Lower leg skin (tissue), 4 donors: ENCODE data around the gene CCDC85C. TPM values are rescaled to one million over a fixed set of nuclear protein-coding genes. Genes with fewer than 3 reads are reported as not detected.

ENCODE experiments used
- DNase-seq, 2 donors: peaks; one replicate each; pipeline ENCODE4 v3.0.0-alpha.2; 2019; ENCODE audit warnings: low spot score in 2 of 2
- H3K4me3 ChIP-seq: fragments of 200-600 bp; sonication (generic); 2 replicates; pipeline ENCODE4 v1.5.1; 2017; ENCODE audit warnings: mild to moderate bottlenecking, low read depth; ENCODE audit not compliant: poor library complexity, severe bottlenecking
- CTCF ChIP-seq, 3 donors: fragments of 450-650 bp; IDR thresholded peaks; one replicate each; pipeline ENCODE4 v1.5.1; 2016; ENCODE audit warnings: antibody characterized with exemption in 3 of 3, mild to moderate bottlenecking in 3 of 3, moderate library complexity in 2 of 3
- POLR2A ChIP-seq, 2 donors: fragments of 450-650 bp; IDR thresholded peaks; one replicate each; pipeline ENCODE4 v1.6.1; 2016 to 2017; ENCODE audit warnings: antibody characterized with exemption in 2 of 2, mild to moderate bottlenecking in 1 of 2, moderate library complexity in 1 of 2
- WGBS, 2 donors: methylation state at CpG; one replicate each; pipeline ENCODE4 v1.1.5; 2018; 5-methylcytosine and 5-hydroxymethylcytosine counted together
- intact Hi-C: fragments of 100-400 bp; cut with DNase I; formaldehyde crosslinking; loops from one replicate; pipeline ENCODE4 v1.15.0; 2023; ENCODE audit warnings: low total_unique reads
- total RNA-seq, 4 donors: library from RNA; depleted of rRNA; stranded (reverse); fragments of >200 nt; gene quantifications; one replicate each; pipeline ENCODE4 v1.1.0, GENCODE V29; 2016

CCDC85C gene
- total RNA-seq, 4 donors from 2014 or later, result 17.2 to 47.7 (median 33.3) TPM

DNA sequence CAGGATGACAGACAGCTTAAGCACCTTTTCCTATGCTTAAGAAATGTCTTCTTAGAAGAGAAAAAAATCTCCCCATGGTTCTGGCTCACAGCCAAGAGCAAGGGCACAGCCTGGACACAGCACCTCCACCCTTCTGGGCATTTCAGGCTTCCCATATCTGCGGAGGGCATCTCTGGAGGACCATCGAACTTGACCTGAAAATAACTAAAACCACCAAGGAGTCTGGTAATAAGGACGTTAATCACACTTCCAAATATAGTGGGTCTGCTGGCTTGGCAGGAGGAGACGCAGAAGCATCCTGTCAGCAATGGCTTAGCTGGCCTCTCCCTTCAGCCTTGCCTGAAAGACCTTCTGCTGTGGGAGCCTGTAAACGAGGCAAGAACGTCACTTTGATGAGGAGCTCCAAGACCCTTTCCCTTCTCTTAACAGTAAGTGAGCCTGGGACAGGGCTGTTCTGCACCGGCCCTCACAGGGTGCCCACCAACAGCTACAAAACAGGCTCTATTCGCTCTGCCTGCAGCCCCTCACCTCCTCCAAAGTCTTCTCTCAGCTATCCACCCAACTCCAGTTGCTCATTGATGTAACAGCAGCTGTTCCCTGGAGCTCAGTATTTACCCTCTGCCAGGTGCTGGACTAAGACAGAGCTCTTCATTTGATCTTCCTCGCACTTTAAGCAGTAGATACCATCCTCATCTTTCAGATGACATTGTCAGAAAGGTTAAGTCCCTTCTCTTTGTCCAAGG, 136.5 kb downstream of the CCDC85C start:
- no peak for TF ChIP-seq CTCF (IDR thresholded peaks at IDR 0.05)
- TF ChIP-seq POLR2A (IDR thresholded peaks at IDR 0.05), result no peak
- no peak for DNase-seq
- WGBS, 2 donors, result 74 to 77% methylated on average over 9 of the region's 9 CpGs
- intact Hi-C loops, result no loop called here
- H3K4me3 ChIP-seq, result no peak overlapping the region

GRCh38 chr14:99466758-99467157, 137.2 kb downstream of the CCDC85C start:
- TF ChIP-seq CTCF (IDR thresholded peaks at IDR 0.05) (no peak), POLR2A (IDR thresholded peaks at IDR 0.05) (no peak)
- DNase-seq, result no peak
- intact Hi-C loops, result no loop called here
- WGBS, 2 donors, result 79 to 86% methylated on average over 3 of the region's 3 CpGs
- no peak overlapping the region for H3K4me3 ChIP-seq

- 91 to 96% methylated on average over 9 of the region's 9 CpGs for WGBS, 2 donors
- intact Hi-C loops, result no loop called here
- no peak for TF ChIP-seq POLR2A (IDR thresholded peaks at IDR 0.05)
- no peak for DNase-seq
- no peak overlapping the region for H3K4me3 ChIP-seq
These were observed 138.7 kb downstream of the CCDC85C start for GRCh38 chr14:99465288-99465687.

DNA sequence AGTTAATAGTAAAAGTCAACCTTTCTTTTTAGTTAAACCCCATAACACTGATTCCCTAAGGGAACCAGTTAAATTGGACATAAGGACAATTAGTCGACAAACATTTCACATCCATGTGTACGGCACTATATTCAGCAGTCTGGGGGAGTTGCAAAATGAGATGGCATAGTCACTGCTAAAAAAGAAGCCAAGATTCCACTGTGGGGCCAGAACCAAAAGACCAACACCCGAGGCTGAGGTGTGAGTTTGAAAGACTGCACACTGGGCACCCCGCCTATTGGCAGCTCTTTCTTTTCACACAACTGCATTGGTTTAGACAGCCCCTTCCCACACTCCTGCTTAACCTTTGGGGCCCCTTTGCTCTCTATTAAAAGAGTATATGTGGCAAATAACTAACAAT, 140.0 kb downstream of the CCDC85C start:
- intact Hi-C loops, result no loop called here
- no peak overlapping the region for H3K4me3 ChIP-seq
- DNase-seq, result no peak
- TF ChIP-seq CTCF (IDR thresholded peaks at IDR 0.05) (no peak), POLR2A (IDR thresholded peaks at IDR 0.05) (no peak)
- WGBS, 2 donors, result 65 to 67% methylated on average over 4 of the region's 4 CpGs

- 62 to 63% methylated on average over 6 of the region's 6 CpGs for WGBS, 2 donors
- no peak for DNase-seq
- intact Hi-C loops, result no loop called here
- H3K4me3 ChIP-seq, result no peak overlapping the region
- TF ChIP-seq POLR2A (IDR thresholded peaks at IDR 0.05) (no peak), CTCF (IDR thresholded peaks at IDR 0.05) (no peak)
These were observed 141.8 kb downstream of the CCDC85C start for GRCh38 chr14:99462210-99462609.

DNA sequence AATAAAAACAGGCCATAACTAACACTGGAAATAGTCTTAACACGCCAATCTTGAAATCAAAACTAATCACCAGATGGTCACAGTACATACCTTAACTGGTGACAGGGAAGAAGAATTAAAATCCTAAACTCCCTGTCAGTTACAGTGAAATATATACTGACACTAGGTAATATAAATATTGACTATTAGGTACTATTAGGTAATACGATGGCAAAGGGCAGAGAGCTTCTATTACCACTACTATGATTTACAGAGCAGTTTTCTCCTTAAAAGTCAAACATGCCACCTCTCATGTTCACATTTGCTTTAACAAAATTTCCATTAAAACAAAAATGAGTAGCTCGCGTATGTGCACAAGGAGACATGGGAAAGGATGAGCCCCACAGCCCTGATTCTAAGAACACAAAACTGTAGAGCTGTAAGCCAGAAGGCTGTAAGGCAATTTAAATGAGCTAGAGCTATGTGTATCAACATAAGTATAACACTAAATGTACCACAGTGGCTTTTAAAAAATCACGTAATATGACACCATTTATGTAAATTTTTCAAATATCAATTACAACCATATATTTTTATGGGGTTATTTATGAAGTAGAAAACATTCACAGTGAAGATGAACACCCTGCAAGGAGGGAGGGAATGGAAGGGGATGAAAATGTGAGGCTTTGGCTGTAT, 142.5 kb downstream of the CCDC85C start:
- DNase-seq, result no peak
- intact Hi-C loops, result no loop called here
- 94 to 97% methylated on average over 5 of the region's 5 CpGs for WGBS, 2 donors
- TF ChIP-seq POLR2A (IDR thresholded peaks at IDR 0.05), result no peak
- TF ChIP-seq CTCF (IDR thresholded peaks at IDR 0.05), result no peak
- H3K4me3 ChIP-seq, result no peak overlapping the region
